ENCODE measurements around the gene CSTF1.
A peak's percentile ranks its signal among the peaks of the same experiment; 100 is the strongest.

Gene CSTF1

DNA sequence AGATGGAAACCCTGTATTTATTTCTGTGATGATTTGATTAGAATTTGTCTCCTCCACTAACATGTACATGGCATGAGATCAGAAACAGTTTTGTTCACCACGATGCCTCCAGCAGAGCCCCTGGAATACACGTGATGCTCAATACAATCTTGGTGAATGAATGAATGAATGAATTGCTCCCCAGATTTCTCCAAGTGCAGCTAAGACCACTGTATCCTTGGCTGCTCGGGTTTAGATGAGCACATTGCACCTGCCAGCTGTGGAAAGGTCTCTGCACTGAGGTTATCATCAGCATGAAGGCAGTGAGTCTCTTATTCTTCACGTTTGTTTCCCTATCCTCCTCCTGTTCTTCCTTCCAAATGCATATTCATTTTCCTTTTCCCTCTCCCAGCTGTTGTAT lies 37.5 kb downstream of the CSTF1 start:
- Histone ChIP-seq H3K27me3 (ENCODE audit: control insufficient read depth, low read length) (no peaks in the 10 kb centered on the region; the same call in 1 of the 2 replicates), H3K4me1 (ENCODE audit: control insufficient read depth, low read length) (peaks cover 29% of the 10 kb centered on the region), H3K9me2 (replicated peaks; ENCODE audit: control insufficient read depth, low read length) (no peaks in the 10 kb centered on the region), H3K36me3 (ENCODE audit: control insufficient read depth, low read length) (no peaks in the 10 kb centered on the region), H3F3A (ENCODE audit: control insufficient read depth, insufficient read depth) (0 out of 2 replicates have a peak, but pooled peaks cover 2% of the 10 kb centered on the region), H3K27ac (ENCODE audit: low read depth, low read length) (no peak overlapping the region), H3K4me3 (ENCODE audit: low read length) (peak overlapping the region; percentile 57), H4K20me1 (ENCODE audit: control insufficient read depth, insufficient read depth, low read depth, low read length) (no peaks in the 10 kb centered on the region), H3K9me3 (ENCODE audit: control insufficient read depth, insufficient read depth, low read length) (no peaks in the 10 kb centered on the region), H3K4me2 (ENCODE audit: low read length) (peak overlapping the region; percentile 54), H3K79me2 (ENCODE audit: control insufficient read depth, low read length) (no peaks in the 10 kb centered on the region)
- TF ChIP-seq, protein P1, sequence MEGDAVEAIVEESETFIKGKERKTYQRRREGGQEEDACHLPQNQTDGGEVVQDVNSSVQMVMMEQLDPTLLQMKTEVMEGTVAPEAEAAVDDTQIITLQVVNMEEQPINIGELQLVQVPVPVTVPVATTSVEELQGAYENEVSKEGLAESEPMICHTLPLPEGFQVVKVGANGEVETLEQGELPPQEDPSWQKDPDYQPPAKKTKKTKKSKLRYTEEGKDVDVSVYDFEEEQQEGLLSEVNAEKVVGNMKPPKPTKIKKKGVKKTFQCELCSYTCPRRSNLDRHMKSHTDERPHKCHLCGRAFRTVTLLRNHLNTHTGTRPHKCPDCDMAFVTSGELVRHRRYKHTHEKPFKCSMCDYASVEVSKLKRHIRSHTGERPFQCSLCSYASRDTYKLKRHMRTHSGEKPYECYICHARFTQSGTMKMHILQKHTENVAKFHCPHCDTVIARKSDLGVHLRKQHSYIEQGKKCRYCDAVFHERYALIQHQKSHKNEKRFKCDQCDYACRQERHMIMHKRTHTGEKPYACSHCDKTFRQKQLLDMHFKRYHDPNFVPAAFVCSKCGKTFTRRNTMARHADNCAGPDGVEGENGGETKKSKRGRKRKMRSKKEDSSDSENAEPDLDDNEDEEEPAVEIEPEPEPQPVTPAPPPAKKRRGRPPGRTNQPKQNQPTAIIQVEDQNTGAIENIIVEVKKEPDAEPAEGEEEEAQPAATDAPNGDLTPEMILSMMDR (IDR thresholded peaks at IDR 0.05; ENCODE audit: low read depth, low read length, poor library complexity, severe bottlenecking), result no peak
- TF ChIP-seq EZH2phosphoT487 (IDR thresholded peaks at IDR 0.05; ENCODE audit: borderline replicate concordance, low read length), result no peak

DNA sequence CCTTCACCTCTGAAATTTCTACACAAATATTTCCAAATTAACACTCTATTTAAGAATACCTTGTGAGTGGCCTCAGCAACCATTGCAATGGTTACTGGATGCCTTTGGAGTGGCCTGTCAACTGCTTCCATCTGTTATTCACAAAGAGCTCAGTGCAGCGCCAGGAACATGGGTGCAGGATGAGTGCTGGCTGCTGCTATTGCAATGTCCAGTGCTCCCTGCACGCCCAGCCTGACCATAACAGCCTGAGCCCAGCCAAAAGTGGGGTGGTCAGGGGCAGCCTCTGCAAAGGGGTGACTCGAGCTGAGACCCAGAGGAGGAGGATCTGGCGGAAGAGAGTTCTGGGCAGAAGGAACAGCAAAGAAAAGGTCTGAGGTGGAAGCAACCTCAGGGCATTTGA lies 38.0 kb downstream of the CSTF1 start:
- H3K27ac ChIP-seq (ENCODE audit: low read depth, low read length), result no peak overlapping the region
- no peaks in the 10 kb centered on the region for H4K20me1 ChIP-seq (ENCODE audit: control insufficient read depth, insufficient read depth, low read depth, low read length)
- peaks cover 29% of the 10 kb centered on the region for H3K4me1 ChIP-seq (ENCODE audit: control insufficient read depth, low read length)
- 0 out of 2 replicates have a peak, but pooled peaks cover 3% of the 10 kb centered on the region for H3F3A ChIP-seq (ENCODE audit: control insufficient read depth, insufficient read depth)
- no peaks in the 10 kb centered on the region for H3K9me2 ChIP-seq (replicated peaks; ENCODE audit: control insufficient read depth, low read length)
- H3K4me2 ChIP-seq (ENCODE audit: low read length), result no peak overlapping the region
- TF ChIP-seq EZH2phosphoT487 (IDR thresholded peaks at IDR 0.05; ENCODE audit: borderline replicate concordance, low read length), result no peak
- TF ChIP-seq, protein P1 (IDR thresholded peaks at IDR 0.05; ENCODE audit: low read depth, low read length, poor library complexity, severe bottlenecking), result no peak
- no peak overlapping the region for H3K4me3 ChIP-seq (ENCODE audit: low read length)
- H3K79me2 ChIP-seq (ENCODE audit: control insufficient read depth, low read length), result no peaks in the 10 kb centered on the region
- H3K36me3 ChIP-seq (ENCODE audit: control insufficient read depth, low read length), result no peaks in the 10 kb centered on the region
- H3K27me3 ChIP-seq (ENCODE audit: control insufficient read depth, low read length), result no peaks in the 10 kb centered on the region
- H3K9me3 ChIP-seq (ENCODE audit: control insufficient read depth, insufficient read depth, low read length), result no peaks in the 10 kb centered on the region

DNA sequence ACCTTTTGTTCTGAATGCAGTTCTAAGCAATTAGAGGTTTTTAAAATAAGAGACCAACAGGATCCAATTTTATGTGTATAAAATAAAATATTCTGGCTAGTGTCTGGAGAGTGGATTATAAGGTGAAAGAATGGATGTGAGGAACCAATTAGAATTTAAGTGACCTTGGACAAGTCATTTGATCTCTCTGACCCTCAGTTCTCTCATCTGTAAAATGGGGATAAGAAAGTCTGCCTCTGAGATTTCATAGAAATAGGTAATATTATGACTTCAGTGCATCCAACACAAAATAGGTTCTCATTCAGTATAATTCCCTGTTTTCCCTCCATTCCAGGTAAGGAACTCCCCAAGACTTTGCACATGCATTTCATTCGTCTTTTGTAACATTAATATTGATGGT lies 38.5 kb downstream of the CSTF1 start:
- Histone ChIP-seq H3K27me3 (ENCODE audit: control insufficient read depth, low read length) (no peaks in the 10 kb centered on the region), H3K27ac (ENCODE audit: low read depth, low read length) (no peak overlapping the region), H3K9me3 (ENCODE audit: control insufficient read depth, insufficient read depth, low read length) (no peaks in the 10 kb centered on the region), H3K4me2 (ENCODE audit: low read length) (no peak overlapping the region), H3K4me3 (ENCODE audit: low read length) (no peak overlapping the region), H3F3A (ENCODE audit: control insufficient read depth, insufficient read depth) (0 out of 2 replicates have a peak, but pooled peaks cover 3% of the 10 kb centered on the region), H3K79me2 (ENCODE audit: control insufficient read depth, low read length) (no peaks in the 10 kb centered on the region), H4K20me1 (ENCODE audit: control insufficient read depth, insufficient read depth, low read depth, low read length) (no peaks in the 10 kb centered on the region), H3K4me1 (ENCODE audit: control insufficient read depth, low read length) (peaks cover 29% of the 10 kb centered on the region), H3K9me2 (replicated peaks; ENCODE audit: control insufficient read depth, low read length) (no peaks in the 10 kb centered on the region), H3K36me3 (ENCODE audit: control insufficient read depth, low read length) (no peaks in the 10 kb centered on the region)
- TF ChIP-seq, protein P1 (IDR thresholded peaks at IDR 0.05; ENCODE audit: low read depth, low read length, poor library complexity, severe bottlenecking), result no peak
- TF ChIP-seq EZH2phosphoT487 (IDR thresholded peaks at IDR 0.05; ENCODE audit: borderline replicate concordance, low read length), result no peak

All from DOHH2 (cell line).